ENCODE measurements around the gene LY86.

The LY86 gene

GRCh38 chr6:6546318-6547109, 42.0 kb upstream of the LY86 start:
- POLR2A ChIA-PET (ENCODE audit: low non-redundant PET): no interaction called here

GRCh38 chr6:6547110-6547879, 41.2 kb upstream of the LY86 start:
- H3K27ac ChIP-seq: no peak overlapping the region
- ChIA-PET POLR2A (ENCODE audit: low non-redundant PET) (no interaction called here), CTCF (interaction anchor here (0.5 to 1.9 kb wide), 18 partner anchors 8 to 1838 kb away, joined by 3 to 13 read pairs (median 4); no protein-coding TSS in a partner anchor)
- TF ChIP-seq CTCF (conservative IDR thresholded peaks at IDR 0.05; ENCODE audit: low read depth): peak; percentile 92
- peak; percentile 88 for DNase-seq (ENCODE audit: low spot score)

More at GRCh38 chr6:6546318-6547109, 42.0 kb upstream of the LY86 start:
- TF ChIP-seq CTCF (conservative IDR thresholded peaks at IDR 0.05; ENCODE audit: low read depth): no peak
- no peak for DNase-seq (ENCODE audit: low spot score)
- CTCF ChIA-PET: interaction anchor here (1.0 to 1.9 kb wide), 10 partner anchors 8 to 1403 kb away, joined by 3 to 13 read pairs (median 4); no protein-coding TSS in a partner anchor
- H3K27ac ChIP-seq: no peak overlapping the region

- CTCF ChIA-PET: interaction anchor here (1.3 kb wide), 1 partner anchor 9 kb away, joined by 7 read pairs; no protein-coding TSS in a partner anchor
- POLR2A ChIA-PET (ENCODE audit: low non-redundant PET): no interaction called here
- DNase-seq (ENCODE audit: low spot score): no peak
These were observed 32.3 kb upstream of the LY86 start for GRCh38 chr6:6556161-6556737.

GRCh38 chr6:6556738-6557503, 31.6 kb upstream of the LY86 start:
- ChIA-PET CTCF (interaction anchor here (1.3 kb wide), 1 partner anchor 10 kb away, joined by 7 read pairs; no protein-coding TSS in a partner anchor), POLR2A (ENCODE audit: low non-redundant PET) (no interaction called here)
- peak; percentile 59 for DNase-seq (ENCODE audit: low spot score)
- peak; percentile 69 for TF ChIP-seq CTCF (conservative IDR thresholded peaks at IDR 0.05; ENCODE audit: low read depth)
- H3K27ac ChIP-seq: peak overlapping the region; percentile 41; the same call in 1 of the 2 replicates

More at GRCh38 chr6:6556161-6556737, 32.3 kb upstream of the LY86 start:
- no peak overlapping the region for H3K27ac ChIP-seq
- no peak for TF ChIP-seq CTCF (conservative IDR thresholded peaks at IDR 0.05; ENCODE audit: low read depth)

- CTCF ChIA-PET: interaction anchor here (1.3 kb wide), 1 partner anchor 10 kb away, joined by 7 read pairs; no protein-coding TSS in a partner anchor
These were observed 31.0 kb upstream of the LY86 start for GRCh38 chr6:6557504-6557839.

More at GRCh38 chr6:6557504-6557839, 31.0 kb upstream of the LY86 start:
- POLR2A ChIA-PET (ENCODE audit: low non-redundant PET): no interaction called here
- no peak for DNase-seq (ENCODE audit: low spot score)
- peak overlapping the region; percentile 41; the same call in 1 of the 2 replicates for H3K27ac ChIP-seq
- TF ChIP-seq CTCF (conservative IDR thresholded peaks at IDR 0.05; ENCODE audit: low read depth): no peak

Data from RWPE1 (cell line).